Stimulated activated CD8-positive, alpha-beta memory T cell treated with anti-CD3 and anti-CD28 coated beads, Interleukin-15, amount 100 ng/mL, for 1 hour (primary cell): ENCODE data around the gene USP10.
"Not testable (repeated sequence)": the region's sequence is repeated elsewhere in the genome, so short reads cannot be mapped to it uniquely, and the experiment has no call there.

Experiments used
- DNase-seq: peaks from one replicate; pipeline ENCODE4 v3.0.0-alpha.2; 2020; ENCODE audit warnings: low read depth

The USP10 gene

GRCh38 chr16:84673561-84673960 lies 26.2 kb upstream of the USP10 start:
- no peak for DNase-seq

- DNase-seq: no peak
These were observed 24.4 kb upstream of the USP10 start for GRCh38 chr16:84675423-84675822.

GRCh38 chr16:84675884-84676283 lies 23.9 kb upstream of the USP10 start:
- no peak for DNase-seq

- DNase-seq: no peak
These were observed 22.6 kb upstream of the USP10 start for GRCh38 chr16:84677017-84677803.

GRCh38 chr16:84677849-84678248 lies 22.0 kb upstream of the USP10 start:
- DNase-seq: no peak

- no peak for DNase-seq
These were observed 21.3 kb upstream of the USP10 start for GRCh38 chr16:84678541-84678940.

GRCh38 chr16:84680165-84680842 lies 19.5 kb upstream of the USP10 start:
- no peak for DNase-seq

- no peak for DNase-seq
These were observed 18.8 kb upstream of the USP10 start for GRCh38 chr16:84680843-84681629.

GRCh38 chr16:84683691-84684591 lies 15.9 kb upstream of the USP10 start:
- no peak for DNase-seq

GRCh38 chr16:84684592-84684965 lies 15.2 kb upstream of the USP10 start:
- no peak for DNase-seq

GRCh38 chr16:84685210-84685609 lies 14.6 kb upstream of the USP10 start:
- no peak for DNase-seq

GRCh38 chr16:84686707-84687298 lies 13.0 kb upstream of the USP10 start:
- DNase-seq: no peak

GRCh38 chr16:84687715-84688114 lies 12.1 kb upstream of the USP10 start:
- DNase-seq: no peak

- DNase-seq: not testable (repeated sequence)
These were observed 11.6 kb upstream of the USP10 start for GRCh38 chr16:84688163-84688562.

- DNase-seq: no peak
These were observed 10.7 kb upstream of the USP10 start for GRCh38 chr16:84689111-84689510.

GRCh38 chr16:84690088-84690819 lies 9.5 kb upstream of the USP10 start:
- no peak for DNase-seq

GRCh38 chr16:84692451-84693214 lies 7.2 kb upstream of the USP10 start:
- no peak for DNase-seq

GRCh38 chr16:84693869-84694268 lies 5.9 kb upstream of the USP10 start:
- not testable (repeated sequence) for DNase-seq

GRCh38 chr16:84694980-84695379 lies 4.8 kb upstream of the USP10 start:
- DNase-seq: no peak

GRCh38 chr16:84699147-84699711 lies 571 bp upstream of the USP10 start:
- no peak for DNase-seq
